HCT116 (cell line): Measurements from ENCODE around the gene HLCS. TPM values are rescaled to one million over a fixed set of nuclear protein-coding genes. Genes with fewer than 3 reads are reported as not detected.

Source experiments
- ATAC-seq: fragments of 200-7000 bp; cut with Tn5 transposase; 2 replicates; pipeline ENCODE4 v1.9.1; 2020; ENCODE audit warnings: mild to moderate bottlenecking, moderate library complexity
- BruUV-seq: library from RNA; stranded (reverse); fragments of 400-500 nt; replicated peaks from 2 replicates; lab custom pipeline; 2021; lab: Mats Ljungman, UMichigan
- CTCF ChIA-PET: fragments of 300-600 bp; sonication (Branson Sonifier 250); formaldehyde crosslinking; loops from one replicate; lab custom pipeline; 2021; ENCODE audit warnings: antibody characterized with exemption; lab: Charles Lee
- POLR2A ChIA-PET: fragments of 300-600, 350-600 bp; sonication (Branson Sonifier 250); formaldehyde crosslinking; loops from one replicate; lab custom pipeline; 2021; ENCODE audit warnings: antibody characterized with exemption; lab: Charles Lee
- RAD21 ChIA-PET, 2 experiments: fragments of 300-600 bp; sonication (Branson Sonifier 250); formaldehyde crosslinking; loops; one replicate each; lab custom pipeline; 2023; ENCODE audit warnings: low total read pairs in 2 of 2; ENCODE audit not compliant: uncharacterized antibody in 2 of 2, unreplicated experiment in 2 of 2, low non-redundant PET in 1 of 2; lab: Charles Lee
- DNase-seq: peaks from one replicate; pipeline ENCODE4 v3.0.0-alpha.2; 2010; ENCODE audit warnings: low read depth, low spot score
- H2AFZ ChIP-seq: fragments of 200-600 bp; shearing (Covaris generic), sonication (generic); 2 replicates; pipeline ENCODE4 v1.6.1; 2017; ENCODE audit warnings: low read depth, mixed run types, mixed read lengths, antibody characterized with exemption, low read length; ENCODE audit not compliant: poor library complexity, severe bottlenecking
- H3K27ac ChIP-seq: 2 replicates; pipeline ENCODE4 v1.5.1; 2012; ENCODE audit warnings: low read depth, low read length
- H3K27me3 ChIP-seq: fragments of 200-600 bp; sonication (generic); 2 replicates; pipeline ENCODE4 v1.6.1; 2016; ENCODE audit warnings: mixed run types, low read length, mixed read lengths; ENCODE audit not compliant: insufficient read depth
- H3K36me3 ChIP-seq, 2 experiments: fragments of 200-500 bp in 1 of 2; fragments of 200-600 bp in 1 of 2; sonication (Bioruptor generic) in 1 of 2; sonication (generic) in 1 of 2; 2 replicates each; pipeline versions ENCODE4 v1.5.1 to v1.6.1; 2014 to 2016; ENCODE audit warnings: low read length in 2 of 2, inconsistent platforms in 1 of 2, mixed read lengths in 1 of 2, mixed run types in 1 of 2; ENCODE audit not compliant: insufficient read depth in 2 of 2, control insufficient read depth in 1 of 2
- H3K4me1 ChIP-seq, 2 experiments: fragments of 200-600 bp in 1 of 2; sonication (generic) in 1 of 2; 2 replicates each; pipeline versions ENCODE4 v1.5.1 to v1.6.1; 2012 to 2017; ENCODE audit warnings: low read length in 2 of 2, inconsistent platforms in 1 of 2, mild to moderate bottlenecking in 1 of 2, mixed read lengths in 1 of 2, mixed run types in 1 of 2, moderate library complexity in 1 of 2; ENCODE audit not compliant: insufficient read depth in 2 of 2, control insufficient read depth in 1 of 2
- H3K4me2 ChIP-seq: fragments of 200-600 bp; sonication (generic); 2 replicates; pipeline ENCODE4 v1.6.1; 2017; ENCODE audit warnings: mixed run types, low read length, mixed read lengths
- H3K4me3 ChIP-seq, 2 experiments: fragments of 200-600 bp in 1 of 2; sonication (generic) in 1 of 2; replicated peaks in 1 of 2; 2 replicates each; pipeline ENCODE4 v1.5.1; 2011 to 2016; ENCODE audit warnings: low read length in 2 of 2, control low read depth in 1 of 2, low read depth in 1 of 2, mild to moderate bottlenecking in 1 of 2, mixed read lengths in 1 of 2, mixed run types in 1 of 2
- H3K79me2 ChIP-seq: fragments of 200-600 bp; sonication (generic); 2 replicates; pipeline ENCODE4 v1.6.1; 2017; ENCODE audit warnings: mild to moderate bottlenecking, mixed run types, low read length, moderate library complexity, mixed read lengths; ENCODE audit not compliant: insufficient read depth
- H3K9ac ChIP-seq: fragments of 200-600 bp; sonication (generic); 2 replicates; pipeline ENCODE4 v1.6.1; 2016; ENCODE audit warnings: low read length, mixed read lengths
- H3K9me2 ChIP-seq: fragments of 200-600 bp; sonication (generic), shearing (Covaris generic); 2 replicates; pipeline ENCODE4 v1.6.1; 2017; ENCODE audit warnings: mixed run types, mild to moderate bottlenecking, moderate library complexity; ENCODE audit not compliant: insufficient read depth
- H3K9me3 ChIP-seq, 2 experiments: fragments of 200-500 bp in 1 of 2; fragments of 200-600 bp in 1 of 2; sonication (Bioruptor generic) in 1 of 2; sonication (generic) in 1 of 2; 2 replicates each; pipeline ENCODE4 v1.6.1; 2014 to 2017; ENCODE audit warnings: low read length in 2 of 2, mixed read lengths in 2 of 2, inconsistent platforms in 1 of 2, low read depth in 1 of 2, mild to moderate bottlenecking in 1 of 2, mixed run types in 1 of 2, moderate library complexity in 1 of 2; ENCODE audit not compliant: control insufficient read depth in 1 of 2, insufficient read depth in 1 of 2
- H4K20me1 ChIP-seq: fragments of 200-600 bp; sonication (generic), shearing (Covaris generic); 2 replicates; pipeline ENCODE4 v1.6.1; 2017; ENCODE audit warnings: mixed run types, mild to moderate bottlenecking, moderate library complexity; ENCODE audit not compliant: insufficient read depth
- CBX3 ChIP-seq: IDR thresholded peaks from 2 replicates; pipeline ENCODE4 v1.6.1; 2012; ENCODE audit warnings: low read depth
- CEBPB ChIP-seq: IDR thresholded peaks from 2 replicates; pipeline ENCODE4 v1.6.1; 2012; ENCODE audit warnings: low read depth
- EGR1 ChIP-seq: IDR thresholded peaks from 2 replicates; pipeline ENCODE4 v1.6.1; 2012; ENCODE audit warnings: low read depth
- ELF1 ChIP-seq: IDR thresholded peaks from 2 replicates; pipeline ENCODE4 v1.6.1; 2012; ENCODE audit warnings: low read depth, borderline replicate concordance
- EZH2 ChIP-seq: fragments of 200-600 bp; sonication (generic); IDR thresholded peaks from 2 replicates; pipeline ENCODE4 v1.6.1; 2017; ENCODE audit warnings: antibody characterized with exemption, mixed run types
- EZH2phosphoT487 ChIP-seq: fragments of 200-600 bp; IDR thresholded peaks from 2 replicates; pipeline ENCODE4 v1.6.1; 2018; ENCODE audit warnings: antibody characterized with exemption, borderline replicate concordance
- FOSL1 ChIP-seq: IDR thresholded peaks from 2 replicates; pipeline ENCODE4 v1.6.1; 2012; ENCODE audit warnings: low read depth
- JUND ChIP-seq: IDR thresholded peaks from 2 replicates; pipeline ENCODE4 v1.6.1; 2012
- POLR2AphosphoS5 ChIP-seq: IDR thresholded peaks from 2 replicates; pipeline ENCODE4 v1.6.1; 2011; ENCODE audit warnings: mild to moderate bottlenecking, low read depth, low read length, moderate library complexity
- RAD21 ChIP-seq: IDR thresholded peaks from 2 replicates; pipeline ENCODE4 v1.6.1; 2012; ENCODE audit warnings: low read depth, mild to moderate bottlenecking
- SP1 ChIP-seq: IDR thresholded peaks from 2 replicates; pipeline ENCODE4 v1.6.1; 2012; ENCODE audit warnings: low read depth
- SRF ChIP-seq: IDR thresholded peaks from 2 replicates; pipeline ENCODE4 v1.6.1; 2012; ENCODE audit warnings: low read depth
- TCF7L2 ChIP-seq: IDR thresholded peaks from 2 replicates; pipeline ENCODE4 v1.7.0; 2011; ENCODE audit warnings: borderline replicate concordance, inconsistent platforms; ENCODE audit not compliant: insufficient read depth, insufficient read length; ENCODE audit errors: extremely low read depth
- YY1 ChIP-seq: IDR thresholded peaks from 2 replicates; pipeline ENCODE4 v1.6.1; 2011; ENCODE audit warnings: low read length, low read depth, moderate library complexity, mild to moderate bottlenecking; ENCODE audit not compliant: insufficient replicate concordance; ENCODE audit errors: extremely low read depth
- ZFX ChIP-seq: fragments of 450-650 bp; IDR thresholded peaks from 2 replicates; pipeline ENCODE4 v1.6.1; 2017
- ZNF274 ChIP-seq: fragments of 200-500 bp; sonication (Bioruptor generic); IDR thresholded peaks from 2 replicates; pipeline ENCODE4 v1.6.1; 2014; ENCODE audit warnings: mild to moderate bottlenecking, low read depth, low read length, inconsistent platforms
- intact Hi-C: fragments of 100-400 bp; cut with micrococcal nuclease; formaldehyde crosslinking; loops from 2 replicates; pipeline ENCODE4 v1.10.0; 2022
- total RNA-seq: library from RNA; stranded (reverse); gene quantifications from one replicate; pipeline ENCODE4 v1.2.1, GENCODE V29; 2021; ENCODE audit not compliant: unreplicated experiment
- TF ChIP-seq, protein P1 (sequence below): IDR thresholded peaks from 2 replicates; pipeline ENCODE4 v1.6.1; 2012

Gene HLCS
- total RNA-seq, 1 experiment from 2014 or later: 18.5 TPM

DNA sequence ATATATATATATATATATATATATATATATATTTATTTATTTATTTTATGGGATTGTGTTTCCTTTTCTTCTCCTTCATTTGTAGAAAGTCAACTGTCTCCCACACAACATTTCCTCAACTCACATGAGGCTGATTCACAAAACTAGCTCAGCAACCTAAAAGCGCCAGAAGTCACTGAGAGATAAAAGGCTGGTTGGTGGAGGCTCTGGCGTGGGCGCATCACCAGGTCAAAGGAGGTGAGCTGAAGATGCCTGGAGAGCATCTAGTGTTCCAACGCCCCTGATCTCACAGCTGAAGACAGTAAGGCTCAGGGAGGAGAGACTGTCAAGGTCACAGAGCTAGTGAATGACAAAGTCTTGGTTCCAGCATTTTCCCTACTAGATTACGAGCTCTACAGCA is 78.0 kb downstream of the HLCS start:
- Histone ChIP-seq H3K9me2 (no peaks in the 10 kb centered on the region), H2AFZ (no peak overlapping the region), H3K9me3 (no peaks in the 10 kb centered on the region)
- intact Hi-C loops: no loop called here
- TF ChIP-seq POLR2AphosphoS5: no peak
- no peak for TF ChIP-seq SP1
- no peak for TF ChIP-seq FOSL1
- no peak for TF ChIP-seq ELF1
- TF ChIP-seq ZFX: no peak
- no peak for TF ChIP-seq JUND
- no peak for TF ChIP-seq EZH2phosphoT487
- TF ChIP-seq, protein P1, sequence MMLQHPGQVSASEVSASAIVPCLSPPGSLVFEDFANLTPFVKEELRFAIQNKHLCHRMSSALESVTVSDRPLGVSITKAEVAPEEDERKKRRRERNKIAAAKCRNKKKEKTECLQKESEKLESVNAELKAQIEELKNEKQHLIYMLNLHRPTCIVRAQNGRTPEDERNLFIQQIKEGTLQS: no peak
- TF ChIP-seq SRF: no peak
- no peak for TF ChIP-seq CBX3
- TF ChIP-seq RAD21: no peak
- TF ChIP-seq EGR1: no peak
- TF ChIP-seq TCF7L2: no peak
- TF ChIP-seq YY1: no peak
- TF ChIP-seq EZH2: no peak
- TF ChIP-seq CEBPB: no peak
- TF ChIP-seq ZNF274: no peak
- TF ChIP-seq, all 23 proteins: peak for 0
- Histone ChIP-seq H3K9ac (no peak overlapping the region), H4K20me1 (no peaks in the 10 kb centered on the region), H3K27ac (no peak overlapping the region), H3K79me2 (no peaks in the 10 kb centered on the region), H3K27me3 (no peaks in the 10 kb centered on the region), H3K4me1 (peaks cover 2 to 13% of the 10 kb centered on the region in 2 experiments; a peak in 2 of 4 replicates), H3K36me3 (no peaks in the 10 kb centered on the region), H3K4me2 (no peak overlapping the region), H3K4me3 (no peak overlapping the region)
- RAD21 ChIA-PET: no interaction called here
- POLR2A ChIA-PET: no interaction called here
- CTCF ChIA-PET: no interaction called here
- no peak for DNase-seq
- ATAC-seq: no peak
- no TSS peak for BruUV-seq
